Large intestine (tissue), 3 donors: ENCODE results near the gene MYL4. TPM values are rescaled to one million over a fixed set of nuclear protein-coding genes. Genes with fewer than 3 reads are reported as not detected.

Source experiments
- DNase-seq, 2 donors: peaks; one replicate each; pipeline versions ENCODE4 v3.0.0 to v3.0.0-alpha.2; 2013
- H3K27ac ChIP-seq: one replicate; pipeline ENCODE4 v1.5.1; 2013; ENCODE audit warnings: low read length
- H3K27me3 ChIP-seq: 2 replicates; pipeline ENCODE4 v1.6.1; 2013; ENCODE audit warnings: low read length; ENCODE audit not compliant: control insufficient read depth, insufficient read depth
- H3K36me3 ChIP-seq: 2 replicates; pipeline ENCODE4 v1.6.1; 2013; ENCODE audit warnings: low read length; ENCODE audit not compliant: control insufficient read depth, insufficient read depth
- H3K4me1 ChIP-seq: one replicate; pipeline ENCODE4 v1.6.1; 2013; ENCODE audit warnings: low read length; ENCODE audit not compliant: control insufficient read depth, insufficient read depth
- H3K4me3 ChIP-seq: one replicate; pipeline ENCODE4 v1.5.1; 2013; ENCODE audit warnings: low read length
- H3K9me3 ChIP-seq: one replicate; pipeline ENCODE4 v1.6.1; 2013; ENCODE audit warnings: mild to moderate bottlenecking, low read depth, low read length, moderate library complexity; ENCODE audit not compliant: control insufficient read depth
- WGBS: methylation state at CpG from one replicate; pipeline ENCODE4 v1.1.5; 2013; ENCODE audit warnings: low lambda C conversion rate; ENCODE audit not compliant: insufficient coverage; 5-methylcytosine and 5-hydroxymethylcytosine counted together
- polyA plus RNA-seq: library from polyadenylated mRNA; unstranded; fragments of 120-200 nt; gene quantifications from one replicate; pipeline ENCODE4 v1.2.1, GENCODE V29; 2013

Gene MYL4
- polyA plus RNA-seq, 1 donor: 5.0 TPM

DNA sequence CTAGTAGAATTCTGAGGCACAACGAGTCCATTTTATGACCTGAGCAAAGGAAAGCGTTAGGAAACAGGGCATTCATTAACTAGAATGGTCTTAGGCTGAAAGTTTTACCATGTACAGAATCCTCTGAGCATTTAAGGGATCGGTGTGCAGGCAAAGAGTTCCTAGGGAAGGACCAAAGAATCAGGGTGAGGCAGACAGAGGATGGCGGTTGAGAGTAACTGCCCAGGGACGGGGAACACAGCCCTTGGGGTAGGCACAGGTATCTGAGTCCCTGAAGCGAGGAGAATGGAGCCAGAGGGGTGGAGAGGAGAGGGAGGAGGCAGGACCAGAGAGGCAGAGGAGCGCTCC lies 30.4 kb downstream of the MYL4 start:
- peaks cover 9% of the 10 kb centered on the region for H3K4me1 ChIP-seq
- peak overlapping the region; percentile 58 for H3K27ac ChIP-seq
- no CpG with 5 or more reads among the region's 7 CpGs for WGBS
- H3K36me3 ChIP-seq: no peaks in the 10 kb centered on the region
- peaks cover 17% of the 10 kb centered on the region for H3K9me3 ChIP-seq
- H3K4me3 ChIP-seq: no peak overlapping the region
- H3K27me3 ChIP-seq: no peaks in the 10 kb centered on the region
- DNase-seq: peak in 1 of 2 donors; percentile 60

DNA sequence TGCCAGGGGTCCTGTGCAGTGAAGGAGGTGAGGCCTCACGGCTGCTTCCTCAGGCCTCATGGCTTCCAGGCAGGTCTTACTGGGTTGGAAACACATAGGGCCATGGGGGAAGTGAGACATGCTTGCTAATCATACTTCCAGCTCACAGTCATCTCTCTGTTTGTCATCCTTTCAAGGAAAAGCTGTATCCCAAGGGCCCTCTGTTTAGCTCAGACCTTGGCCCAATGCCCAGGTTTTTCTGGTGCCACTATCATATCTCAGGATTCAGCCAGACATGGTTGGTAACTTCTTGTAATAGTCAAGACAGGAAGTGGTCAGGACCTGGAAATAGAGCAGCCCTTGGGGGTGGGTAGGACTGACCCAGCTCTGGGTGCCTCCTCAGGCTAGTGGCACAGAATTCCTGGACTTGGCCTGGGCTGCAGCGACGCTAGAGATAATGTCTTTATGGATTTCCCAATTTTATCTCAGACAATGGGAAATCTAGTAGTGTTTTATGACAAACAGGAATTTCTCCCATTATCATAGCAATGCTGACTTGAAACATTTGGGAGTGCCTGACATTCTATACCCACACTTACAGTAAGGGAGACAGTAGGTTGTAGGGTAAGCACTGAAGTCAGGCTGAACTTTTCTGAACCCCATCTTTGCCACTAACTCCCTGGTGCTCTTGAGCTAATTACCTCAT lies 31.0 kb downstream of the MYL4 start:
- Histone ChIP-seq H3K27ac (peak overlapping the region; percentile 58), H3K36me3 (no peaks in the 10 kb centered on the region), H3K4me3 (no peak overlapping the region), H3K4me1 (peaks cover 9% of the 10 kb centered on the region), H3K9me3 (peaks cover 17% of the 10 kb centered on the region), H3K27me3 (no peaks in the 10 kb centered on the region)
- peak; percentile 54 to 79 for DNase-seq
- no CpG with 5 or more reads among the region's 3 CpGs for WGBS

DNA sequence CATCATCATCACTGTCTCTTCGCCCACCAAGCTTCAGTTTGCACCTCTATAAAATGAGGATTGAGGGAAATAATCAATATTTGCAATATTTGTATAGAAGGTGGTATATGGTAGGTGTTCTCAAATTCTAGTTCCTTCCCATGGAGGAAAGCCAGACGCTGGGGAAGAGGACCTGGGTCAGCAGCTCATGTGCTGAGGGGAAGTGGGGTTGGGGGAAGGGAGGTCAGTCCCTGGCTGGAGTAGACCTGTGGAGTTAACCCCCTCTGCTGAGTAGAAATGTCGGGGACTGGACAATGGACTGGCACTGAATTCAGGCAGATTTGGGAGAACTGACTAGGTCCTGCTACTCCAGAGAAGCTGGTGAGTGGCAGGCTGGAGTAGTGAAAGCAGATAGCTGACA lies 31.7 kb downstream of the MYL4 start:
- H3K27me3 ChIP-seq: no peaks in the 10 kb centered on the region
- H3K9me3 ChIP-seq: peaks cover 17% of the 10 kb centered on the region
- DNase-seq: no peak
- no peaks in the 10 kb centered on the region for H3K36me3 ChIP-seq
- WGBS: 100% methylated on average over 1 of the region's 3 CpGs
- no peak overlapping the region for H3K27ac ChIP-seq
- H3K4me1 ChIP-seq: peaks cover 9% of the 10 kb centered on the region
- no peak overlapping the region for H3K4me3 ChIP-seq

DNA sequence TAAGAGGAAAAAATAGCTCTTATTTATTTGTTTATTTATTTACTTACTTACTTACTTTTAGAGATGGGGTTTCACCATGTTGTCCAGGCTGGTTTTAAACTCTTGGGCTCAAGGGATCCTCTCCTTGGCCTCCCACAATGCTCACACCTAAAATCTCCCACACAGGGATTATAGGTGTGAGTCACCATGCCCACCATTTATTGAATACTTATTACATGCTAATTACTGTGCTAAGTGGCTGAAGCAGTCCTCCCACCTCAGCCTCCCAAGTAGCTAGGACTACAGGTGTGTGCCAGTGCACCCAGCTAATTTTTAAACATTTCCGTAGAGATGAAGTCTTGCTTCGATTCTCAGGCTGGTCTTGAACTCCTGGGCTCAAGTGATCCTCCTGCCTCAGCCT lies 33.5 kb downstream of the MYL4 start:
- Histone ChIP-seq H3K4me1 (peaks cover 9% of the 10 kb centered on the region), H3K4me3 (no peak overlapping the region), H3K27me3 (no peaks in the 10 kb centered on the region), H3K36me3 (no peaks in the 10 kb centered on the region), H3K9me3 (peaks cover 7% of the 10 kb centered on the region), H3K27ac (no peak overlapping the region)
- no peak for DNase-seq
- WGBS: no CpG with 5 or more reads among the region's 2 CpGs

DNA sequence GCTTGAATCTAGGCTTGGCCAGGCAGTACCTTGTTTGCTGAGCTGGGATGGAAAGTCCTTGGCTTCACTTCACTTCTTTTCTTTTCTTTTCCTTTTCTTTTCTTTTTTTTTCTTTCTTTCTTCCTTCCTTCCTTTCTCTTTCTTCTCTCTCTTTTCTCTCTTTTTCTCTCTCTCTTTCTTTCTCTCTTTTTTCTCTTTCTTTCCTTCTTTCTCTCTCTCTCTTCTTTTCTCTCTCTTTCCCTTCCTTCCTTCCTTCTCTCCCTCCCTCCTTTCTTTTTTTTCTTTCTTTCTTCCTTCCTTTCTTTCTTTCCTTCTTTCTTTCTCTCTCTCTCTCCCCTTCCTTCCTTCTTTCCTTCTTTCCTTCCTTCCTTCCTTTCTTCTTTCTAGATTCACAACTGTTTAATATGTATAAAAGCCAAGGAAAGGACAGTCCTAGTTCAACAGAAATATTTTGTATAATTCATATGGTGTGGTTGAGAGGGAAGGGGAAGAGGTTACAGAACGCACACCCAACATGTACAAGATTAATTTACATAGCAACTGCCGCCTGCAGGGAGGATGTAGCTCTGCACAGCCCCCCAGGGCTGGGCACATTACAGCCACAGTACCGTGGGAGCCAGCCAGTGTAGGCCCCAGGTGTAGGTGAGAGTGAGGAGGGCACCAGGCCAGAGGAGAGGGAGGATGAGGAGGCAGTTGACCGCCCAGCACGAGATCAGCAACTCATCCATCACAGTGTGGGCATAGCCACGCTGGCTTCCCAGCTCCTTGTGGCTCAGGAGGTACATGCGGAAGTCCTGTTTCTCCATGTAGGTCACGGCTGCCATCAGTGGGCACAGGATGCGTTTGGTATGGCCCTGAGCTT lies 34.8 kb downstream of the MYL4 start:
- Histone ChIP-seq H3K4me3 (no peak overlapping the region), H3K27ac (no peak overlapping the region), H3K27me3 (no peaks in the 10 kb centered on the region), H3K4me1 (peaks cover 8% of the 10 kb centered on the region), H3K36me3 (no peaks in the 10 kb centered on the region), H3K9me3 (no peaks in the 10 kb centered on the region)
- DNase-seq: no peak
- no CpG with 5 or more reads among the region's 9 CpGs for WGBS

DNA sequence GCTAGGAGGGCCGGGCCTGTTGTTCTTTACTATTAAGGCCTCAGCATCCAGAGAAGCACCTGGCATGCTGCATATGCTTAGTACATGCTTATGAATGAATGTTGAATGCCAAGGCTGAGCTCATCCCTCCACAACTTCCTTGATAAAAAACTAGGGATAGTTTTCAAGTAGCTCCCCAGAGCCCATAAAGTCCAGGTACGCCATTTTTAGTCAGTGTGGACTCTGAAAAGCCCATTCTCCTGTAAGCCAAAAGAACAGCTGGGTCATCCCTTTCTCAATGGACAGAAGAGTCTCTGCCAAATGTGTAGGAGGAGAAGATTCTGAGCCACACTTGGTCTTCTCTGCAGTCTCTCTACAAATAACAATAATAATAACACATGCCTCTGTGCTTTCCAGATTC lies 35.5 kb downstream of the MYL4 start:
- no peak for DNase-seq
- Histone ChIP-seq H3K27ac (no peak overlapping the region), H3K4me1 (peaks cover 2% of the 10 kb centered on the region), H3K27me3 (no peaks in the 10 kb centered on the region), H3K4me3 (no peak overlapping the region), H3K36me3 (no peaks in the 10 kb centered on the region), H3K9me3 (no peaks in the 10 kb centered on the region)
- no CpG with 5 or more reads among the region's 2 CpGs for WGBS

DNA sequence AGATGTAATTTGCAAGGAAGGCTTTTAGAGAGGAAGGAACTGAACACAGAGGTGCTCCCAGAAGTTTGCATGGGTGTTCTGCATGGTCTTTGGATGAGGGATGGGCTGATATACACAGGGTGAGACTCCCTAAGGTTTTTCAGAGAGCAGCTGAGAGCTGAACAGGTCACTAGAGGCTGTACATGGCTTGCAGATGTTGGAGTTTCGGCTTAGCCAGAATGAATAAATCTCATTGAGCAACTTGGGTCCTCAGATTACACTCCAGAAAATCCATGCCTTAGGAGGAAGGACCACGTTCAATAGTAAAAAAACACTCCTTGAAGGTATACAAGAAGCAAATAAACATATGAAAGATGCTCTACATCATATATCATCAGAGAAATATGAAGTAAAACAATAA lies 37.0 kb downstream of the MYL4 start:
- no peaks in the 10 kb centered on the region for H3K36me3 ChIP-seq
- H3K27me3 ChIP-seq: no peaks in the 10 kb centered on the region
- H3K4me1 ChIP-seq: no peaks in the 10 kb centered on the region
- no peaks in the 10 kb centered on the region for H3K9me3 ChIP-seq
- no CpG with 5 or more reads among the region's 2 CpGs for whole genome bisulfite sequencing
- no peak overlapping the region for H3K4me3 ChIP-seq
- H3K27ac ChIP-seq: no peak overlapping the region
- DNase-seq: no peak

DNA sequence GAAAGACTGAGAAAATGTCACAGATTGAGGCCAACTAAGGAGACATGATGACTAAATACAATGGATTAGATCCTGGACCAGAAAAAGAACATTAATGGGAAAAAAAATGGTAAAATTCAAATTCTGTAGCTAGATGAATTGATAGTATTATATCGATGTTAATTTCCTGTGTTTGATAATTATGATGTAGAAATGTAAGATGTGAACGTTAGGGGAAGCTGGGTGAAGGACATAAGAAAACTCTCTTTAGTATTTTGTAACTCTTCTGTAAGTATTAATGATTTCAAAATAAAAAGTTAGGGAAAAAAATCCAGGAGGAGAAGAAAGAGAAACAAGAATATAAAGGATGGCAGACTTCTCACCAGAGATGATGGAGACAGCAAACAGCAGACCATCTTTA lies 41.7 kb downstream of the MYL4 start:
- H3K9me3 ChIP-seq: no peaks in the 10 kb centered on the region
- H3K27ac ChIP-seq: no peak overlapping the region
- DNase-seq: no peak
- no peak overlapping the region for H3K4me3 ChIP-seq
- peaks cover 14% of the 10 kb centered on the region for H3K4me1 ChIP-seq
- peaks cover 12% of the 10 kb centered on the region for H3K27me3 ChIP-seq
- WGBS: 100% methylated on average over 2 of the region's 2 CpGs
- no peaks in the 10 kb centered on the region for H3K36me3 ChIP-seq

DNA sequence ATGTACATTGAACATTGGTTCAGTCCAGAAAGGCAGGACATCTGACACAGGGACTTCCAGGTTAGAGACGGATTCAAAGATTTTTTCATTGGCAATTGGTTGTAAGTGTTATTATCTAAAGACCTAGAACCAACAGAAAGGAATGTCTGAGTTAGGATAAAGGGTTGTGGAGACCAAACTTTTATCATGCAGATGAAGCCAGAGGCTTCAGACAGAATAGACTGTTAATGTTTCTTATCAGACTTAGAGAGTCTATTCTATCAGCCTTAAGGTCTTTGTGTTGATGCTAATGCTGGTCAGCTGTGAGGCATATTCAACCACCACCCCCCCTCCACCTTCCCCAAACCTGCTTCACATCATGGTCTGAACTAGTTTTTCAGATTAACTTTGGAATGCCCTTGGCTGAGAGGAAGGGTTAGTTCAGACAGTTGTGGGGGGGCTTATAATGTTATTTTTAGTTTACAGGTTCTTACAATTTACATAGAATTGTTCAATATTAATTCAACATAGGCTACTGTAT lies 42.3 kb downstream of the MYL4 start:
- no peaks in the 10 kb centered on the region for H3K9me3 ChIP-seq
- peaks cover 17% of the 10 kb centered on the region for H3K27me3 ChIP-seq
- DNase-seq: no peak
- 100% methylated on average over 1 of the region's 1 CpG for WGBS
- peak overlapping the region; percentile 27 for H3K27ac ChIP-seq
- H3K36me3 ChIP-seq: no peaks in the 10 kb centered on the region
- H3K4me1 ChIP-seq: peaks cover 14% of the 10 kb centered on the region
- H3K4me3 ChIP-seq: no peak overlapping the region

DNA sequence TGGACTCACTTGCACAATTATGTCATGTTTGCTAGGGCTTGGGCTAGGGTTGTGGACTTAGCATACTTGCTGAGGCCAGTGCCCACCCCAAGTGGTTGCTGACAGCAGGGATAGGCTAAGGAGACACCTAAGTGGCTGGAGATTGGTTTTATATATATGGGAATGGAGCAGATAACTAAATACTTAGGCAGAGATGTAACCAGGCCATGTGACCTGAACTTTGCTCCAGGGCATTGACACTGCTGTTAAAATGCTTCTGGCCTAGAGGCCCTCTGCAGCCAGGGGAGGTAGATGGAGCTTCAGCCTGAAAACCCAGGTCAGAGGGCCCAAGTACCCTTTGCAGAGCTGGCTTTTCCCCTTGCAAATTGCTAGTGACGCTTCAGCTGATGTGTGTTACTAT lies 43.1 kb downstream of the MYL4 start:
- DNase-seq: peak; percentile 84 to 87
- Histone ChIP-seq H3K4me3 (no peak overlapping the region), H3K9me3 (no peaks in the 10 kb centered on the region), H3K27ac (peak overlapping the region; percentile 43), H3K27me3 (peaks cover 22% of the 10 kb centered on the region), H3K4me1 (peaks cover 14% of the 10 kb centered on the region), H3K36me3 (no peaks in the 10 kb centered on the region)
- 86% methylated on average over 1 of the region's 1 CpG for WGBS
